Activated CD4-positive, alpha-beta T cell treated with anti-CD3 and anti-CD28 coated beads for 48 hours (primary cell): Measurements from ENCODE around the gene TEDC2.

ENCODE experiments used
- DNase-seq: peaks from one replicate; pipeline ENCODE4 v3.0.0-alpha.2; 2020

The TEDC2 gene

GRCh38 chr16:2497695-2498484, 38.0 kb downstream of the TEDC2 start:
- DNase-seq = no peak

- no peak for DNase-seq
Observed at GRCh38 chr16:2498531-2499253, 38.8 kb downstream of the TEDC2 start.

GRCh38 chr16:2499454-2499853, 39.5 kb downstream of the TEDC2 start:
- DNase-seq = no peak

GRCh38 chr16:2499890-2500429, 40.1 kb downstream of the TEDC2 start:
- no peak for DNase-seq

GRCh38 chr16:2500430-2500917, 40.6 kb downstream of the TEDC2 start:
- no peak for DNase-seq

GRCh38 chr16:2500918-2501750, 41.2 kb downstream of the TEDC2 start:
- peak; percentile 87 for DNase-seq

GRCh38 chr16:2501946-2502895, 42.3 kb downstream of the TEDC2 start:
- DNase-seq = no peak

GRCh38 chr16:2505695-2506094, 45.8 kb downstream of the TEDC2 start:
- no peak for DNase-seq

GRCh38 chr16:2507052-2507659, 47.2 kb downstream of the TEDC2 start:
- no peak for DNase-seq

- no peak for DNase-seq
Observed at GRCh38 chr16:2507665-2508064, 47.8 kb downstream of the TEDC2 start.

- no peak for DNase-seq
Observed at GRCh38 chr16:2508722-2509400, 49.0 kb downstream of the TEDC2 start.

- DNase-seq = no peak
Observed at GRCh38 chr16:2511128-2511800, 51.4 kb downstream of the TEDC2 start.

GRCh38 chr16:2511996-2512734, 52.3 kb downstream of the TEDC2 start:
- DNase-seq = no peak

GRCh38 chr16:2512735-2513404, 53.0 kb downstream of the TEDC2 start:
- no peak for DNase-seq

- peak; percentile 93 for DNase-seq
Observed at GRCh38 chr16:2513405-2514332, 53.8 kb downstream of the TEDC2 start, which contains the start of gene ATP6V0C. Gene ATP6V0C (plus strand): TSS chr16:2513952. CDS start chr16:2514104, 152 bp downstream.
